OCI-LY7 (cell line): ENCODE results near the gene INSC. TPM values are rescaled to one million over a fixed set of nuclear protein-coding genes. Genes with fewer than 3 reads are reported as not detected.

Experiments
- BruUV-seq: library from RNA; stranded (reverse); fragments of 400-500 nt; replicated peaks from 2 replicates; lab custom pipeline; 2021; lab: Mats Ljungman, UMichigan
- CTCF ChIA-PET: fragments of 300-600 bp; sonication (Branson Sonifier 250); formaldehyde crosslinking; loops from one replicate; lab custom pipeline; 2022; ENCODE audit warnings: antibody characterized with exemption; ENCODE audit not compliant: unreplicated experiment; lab: Charles Lee
- POLR2A ChIA-PET: fragments of 300-600 bp; sonication (Branson Sonifier 250); formaldehyde crosslinking; loops from one replicate; lab custom pipeline; 2022; ENCODE audit warnings: antibody characterized with exemption; lab: Charles Lee
- DNase-seq: peaks from one replicate; pipeline ENCODE4 v3.0.0-alpha.2; 2015; ENCODE audit warnings: low spot score
- H2AFZ ChIP-seq: fragments of 200-600 bp; sonication (generic), shearing (Covaris generic); 2 replicates; pipeline ENCODE4 v1.6.1; 2014; ENCODE audit warnings: mild to moderate bottlenecking, antibody characterized with exemption, low read length, moderate library complexity
- H3K27ac ChIP-seq: fragments of 200-600 bp; sonication (generic); 2 replicates; pipeline ENCODE4 v1.5.1; 2014; ENCODE audit warnings: mixed run types, low read depth, mild to moderate bottlenecking, moderate library complexity, low read length, inconsistent platforms; ENCODE audit not compliant: poor library complexity, severe bottlenecking
- H3K36me3 ChIP-seq: fragments of 200-600 bp; sonication (generic); 2 replicates; pipeline ENCODE4 v1.6.1; 2014; ENCODE audit warnings: mild to moderate bottlenecking, antibody characterized with exemption, low read length, moderate library complexity, mixed read lengths; ENCODE audit not compliant: insufficient read depth
- H3K4me1 ChIP-seq: fragments of 200-600 bp; sonication (generic); 2 replicates; pipeline ENCODE4 v1.5.1; 2014; ENCODE audit warnings: mild to moderate bottlenecking, low read length; ENCODE audit not compliant: insufficient read depth, poor library complexity, severe bottlenecking
- H3K4me2 ChIP-seq: fragments of 200-600 bp; sonication (generic); 2 replicates; pipeline ENCODE4 v1.6.1; 2014; ENCODE audit warnings: mild to moderate bottlenecking, low read length
- H3K4me3 ChIP-seq: fragments of 200-600 bp; sonication (generic); 2 replicates; pipeline ENCODE4 v1.5.1; 2014; ENCODE audit warnings: mild to moderate bottlenecking, low read depth, low read length; ENCODE audit not compliant: poor library complexity, severe bottlenecking
- H3K79me2 ChIP-seq: fragments of 200-600 bp; sonication (generic); 2 replicates; pipeline ENCODE4 v1.6.1; 2016; ENCODE audit warnings: low read depth, mild to moderate bottlenecking, low read length, moderate library complexity, mixed read lengths; ENCODE audit not compliant: insufficient read depth
- H3K9me2 ChIP-seq: fragments of 200-600 bp; sonication (generic); 2 replicates; pipeline ENCODE4 v1.6.1; 2016; ENCODE audit warnings: mild to moderate bottlenecking, low read length, mixed read lengths; ENCODE audit not compliant: insufficient read depth
- H3K9me3 ChIP-seq: fragments of 200-600 bp; sonication (generic); 2 replicates; pipeline ENCODE4 v1.6.1; 2014; ENCODE audit warnings: mild to moderate bottlenecking, mixed run types, low read length, mixed read lengths
- H4K20me1 ChIP-seq: fragments of 200-600 bp; sonication (generic); 2 replicates; pipeline ENCODE4 v1.6.1; 2014; ENCODE audit warnings: mild to moderate bottlenecking, antibody characterized with exemption, low read length, moderate library complexity, mixed read lengths; ENCODE audit not compliant: insufficient read depth
- EZH2phosphoT487 ChIP-seq: fragments of 200-600 bp; sonication (generic); IDR thresholded peaks from 2 replicates; pipeline ENCODE4 v1.6.1; 2018; ENCODE audit warnings: low read depth, borderline replicate concordance, mild to moderate bottlenecking, mixed run types, antibody characterized with exemption, low read length, moderate library complexity, mixed read lengths
- intact Hi-C: fragments of 100-400 bp; cut with micrococcal nuclease; formaldehyde crosslinking; loops from one replicate; pipeline ENCODE4 v1.10.0; 2022; ENCODE audit not compliant: unreplicated experiment
- total RNA-seq, 2 experiments: library from RNA; depleted of rRNA in 1 of 2; stranded (reverse); fragments of >200 nt in 1 of 2; shearing (Covaris generic) in 1 of 2; gene quantifications; 2 replicates each; pipeline ENCODE4 v1.2.3, GENCODE V29; 2014 to 2022
- TF ChIP-seq, protein P1 (sequence below): fragments of 200-600 bp; sonication (generic); conservative IDR thresholded peaks from 2 replicates; pipeline ENCODE4 v1.5.1; 2014; ENCODE audit warnings: mild to moderate bottlenecking, antibody characterized with exemption, low read length, moderate library complexity, mixed read lengths

The INSC gene
- total RNA-seq, 2 experiments from 2014 or later, result not detected

GRCh38 chr11:15123849-15124248 is 9.1 kb downstream of the INSC start:
- Histone ChIP-seq H3K4me3 (no peak overlapping the region), H3K9me3 (no peaks in the 10 kb centered on the region), H3K79me2 (no peaks in the 10 kb centered on the region), H4K20me1 (no peaks in the 10 kb centered on the region), H3K4me1 (peaks cover 5% of the 10 kb centered on the region), H3K27ac (no peak overlapping the region), H3K36me3 (no peaks in the 10 kb centered on the region), H2AFZ (no peak overlapping the region), H3K9me2 (no peaks in the 10 kb centered on the region), H3K4me2 (no peak overlapping the region)
- POLR2A ChIA-PET, result interaction anchor here (0.6 kb wide), 1 partner anchor 1322 kb away, joined by 3 read pairs; no protein-coding TSS in a partner anchor
- no peak for DNase-seq
- no peak for TF ChIP-seq EZH2phosphoT487
- TF ChIP-seq, protein P1, sequence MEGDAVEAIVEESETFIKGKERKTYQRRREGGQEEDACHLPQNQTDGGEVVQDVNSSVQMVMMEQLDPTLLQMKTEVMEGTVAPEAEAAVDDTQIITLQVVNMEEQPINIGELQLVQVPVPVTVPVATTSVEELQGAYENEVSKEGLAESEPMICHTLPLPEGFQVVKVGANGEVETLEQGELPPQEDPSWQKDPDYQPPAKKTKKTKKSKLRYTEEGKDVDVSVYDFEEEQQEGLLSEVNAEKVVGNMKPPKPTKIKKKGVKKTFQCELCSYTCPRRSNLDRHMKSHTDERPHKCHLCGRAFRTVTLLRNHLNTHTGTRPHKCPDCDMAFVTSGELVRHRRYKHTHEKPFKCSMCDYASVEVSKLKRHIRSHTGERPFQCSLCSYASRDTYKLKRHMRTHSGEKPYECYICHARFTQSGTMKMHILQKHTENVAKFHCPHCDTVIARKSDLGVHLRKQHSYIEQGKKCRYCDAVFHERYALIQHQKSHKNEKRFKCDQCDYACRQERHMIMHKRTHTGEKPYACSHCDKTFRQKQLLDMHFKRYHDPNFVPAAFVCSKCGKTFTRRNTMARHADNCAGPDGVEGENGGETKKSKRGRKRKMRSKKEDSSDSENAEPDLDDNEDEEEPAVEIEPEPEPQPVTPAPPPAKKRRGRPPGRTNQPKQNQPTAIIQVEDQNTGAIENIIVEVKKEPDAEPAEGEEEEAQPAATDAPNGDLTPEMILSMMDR, result no peak
- intact Hi-C loops, result no loop called here
- CTCF ChIA-PET, result no interaction called here
- no TSS peak for BruUV-seq

DNA sequence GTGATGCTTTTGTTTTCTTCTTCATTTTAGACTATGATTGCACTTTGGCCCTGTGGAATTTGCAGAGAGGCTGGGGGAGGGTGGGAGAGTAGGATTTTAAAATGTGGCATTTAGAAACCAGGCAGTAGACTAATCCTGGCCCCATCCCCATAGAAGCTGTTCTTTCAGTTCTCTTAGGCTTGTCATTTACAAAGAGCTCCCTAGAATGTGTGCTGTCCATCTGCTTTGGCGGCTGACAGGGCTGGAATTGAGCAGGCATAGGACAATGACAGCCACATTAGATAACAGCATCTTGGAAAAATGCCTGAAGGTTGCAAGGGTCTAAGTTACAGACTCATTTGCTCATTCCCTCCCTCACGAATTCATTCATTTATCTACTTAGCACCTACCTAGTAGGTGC is 9.8 kb downstream of the INSC start:
- Histone ChIP-seq H3K27ac (no peak overlapping the region), H3K4me3 (no peak overlapping the region), H3K36me3 (no peaks in the 10 kb centered on the region), H2AFZ (no peak overlapping the region), H3K9me3 (no peaks in the 10 kb centered on the region), H3K79me2 (no peaks in the 10 kb centered on the region), H4K20me1 (no peaks in the 10 kb centered on the region), H3K9me2 (no peaks in the 10 kb centered on the region), H3K4me2 (no peak overlapping the region), H3K4me1 (peaks cover 5% of the 10 kb centered on the region)
- no peak for TF ChIP-seq EZH2phosphoT487
- TF ChIP-seq, protein P1, result no peak
- CTCF ChIA-PET, result no interaction called here
- POLR2A ChIA-PET, result no interaction called here
- no peak for DNase-seq
- intact Hi-C loops, result no loop called here
- BruUV-seq, result no TSS peak

GRCh38 chr11:15127341-15127740 is 12.6 kb downstream of the INSC start:
- H3K4me3 ChIP-seq, result no peak overlapping the region
- TF ChIP-seq EZH2phosphoT487, result no peak
- TF ChIP-seq, protein P1, result no peak
- H3K4me1 ChIP-seq, result no peaks in the 10 kb centered on the region
- H3K9me3 ChIP-seq, result no peaks in the 10 kb centered on the region
- no peaks in the 10 kb centered on the region for H3K79me2 ChIP-seq
- no peaks in the 10 kb centered on the region for H4K20me1 ChIP-seq
- no peaks in the 10 kb centered on the region for H3K36me3 ChIP-seq
- no peak overlapping the region for H3K27ac ChIP-seq
- intact Hi-C loops, result no loop called here
- no peak overlapping the region for H3K4me2 ChIP-seq
- no peak for DNase-seq
- no TSS peak for BruUV-seq
- no peaks in the 10 kb centered on the region for H3K9me2 ChIP-seq
- CTCF ChIA-PET, result no interaction called here
- POLR2A ChIA-PET, result no interaction called here
- H2AFZ ChIP-seq, result no peak overlapping the region
